SH-SY5Y (cell line): Measurements from ENCODE around the gene FCHSD2.

Experiments used
- GATA2 ChIP-seq: IDR thresholded peaks from 2 replicates; pipeline ENCODE4 v1.6.1; 2011; ENCODE audit warnings: mild to moderate bottlenecking, low read depth, low read length
- GATA3 ChIP-seq: IDR thresholded peaks from 2 replicates; pipeline ENCODE4 v1.6.1; 2011; ENCODE audit warnings: low read depth, mild to moderate bottlenecking, low read length, moderate library complexity

DNA sequence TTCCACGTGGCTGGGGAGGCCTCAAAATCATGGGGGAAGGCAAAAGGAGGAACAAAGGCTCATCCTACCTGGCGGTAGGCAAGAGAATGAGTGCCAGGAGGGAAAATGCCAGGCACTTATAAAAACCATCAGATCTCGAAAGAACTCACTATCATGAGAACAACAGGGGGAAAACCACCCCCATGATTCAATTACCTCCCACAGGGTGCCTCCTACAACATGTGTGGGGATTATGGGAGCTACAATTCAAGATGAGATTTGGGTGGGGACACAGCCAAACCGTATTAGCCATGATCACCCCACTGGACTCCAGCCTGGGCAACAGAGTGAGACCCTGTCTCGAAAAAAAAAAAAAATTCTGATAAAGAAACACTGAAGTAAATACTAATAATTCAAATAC lies 87.1 kb downstream of the FCHSD2 start:
- TF ChIP-seq GATA2 (no peak), GATA3 (no peak)
